NCI-H345 treated with DMSO at 0.1 percent for 48 hours (cell line): ENCODE results near the gene POLR3E.

Source experiments
- DNase-seq: peaks from one replicate; lab custom pipeline; 2025; ENCODE audit not compliant: unreplicated experiment; lab: John Stamatoyannopoulos, UW

Gene POLR3E

DNA sequence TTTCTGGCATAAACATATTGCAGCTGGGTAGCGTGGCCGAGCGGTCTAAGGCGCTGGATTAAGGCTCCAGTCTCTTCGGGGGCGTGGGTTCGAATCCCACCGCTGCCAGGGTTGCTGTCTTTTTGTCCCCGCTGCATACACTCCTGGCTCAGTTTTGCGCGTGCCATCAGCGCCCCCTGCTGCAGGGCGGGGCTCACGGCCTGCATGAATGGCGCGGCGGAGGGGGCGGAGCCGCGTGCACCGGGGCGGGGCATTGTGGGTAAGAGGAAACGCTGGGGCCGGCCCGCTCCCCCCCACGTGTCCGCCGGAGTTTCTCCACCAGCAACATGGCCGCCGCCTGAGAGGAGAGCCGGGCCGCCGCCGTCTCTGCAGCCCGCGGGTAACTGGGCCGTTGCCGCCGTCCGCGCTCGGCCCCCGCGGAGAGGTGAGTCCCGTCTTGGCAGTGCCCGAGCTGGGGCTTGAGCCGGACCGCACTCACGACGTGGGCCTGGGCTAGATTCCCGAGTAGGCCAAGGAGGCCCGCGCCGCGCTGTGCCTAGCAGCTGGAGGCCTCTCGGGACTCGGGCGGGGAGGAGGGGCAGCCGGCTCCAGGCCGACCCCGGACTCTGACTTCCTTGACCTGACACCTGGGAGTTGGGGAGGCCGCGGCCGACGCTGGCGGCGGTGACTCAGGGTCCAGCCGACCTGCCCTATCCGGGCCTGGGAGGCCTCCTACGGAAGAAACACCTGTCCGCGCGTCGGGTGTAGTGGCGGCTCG is at the start of gene POLR3E:
POLR3E (plus strand) TSS at position 296 of the 757 bp plus-strand sequence. CDS start 5,560 bp downstream, outside the sequence.
- DNase-seq, result peak; percentile 91

DNA sequence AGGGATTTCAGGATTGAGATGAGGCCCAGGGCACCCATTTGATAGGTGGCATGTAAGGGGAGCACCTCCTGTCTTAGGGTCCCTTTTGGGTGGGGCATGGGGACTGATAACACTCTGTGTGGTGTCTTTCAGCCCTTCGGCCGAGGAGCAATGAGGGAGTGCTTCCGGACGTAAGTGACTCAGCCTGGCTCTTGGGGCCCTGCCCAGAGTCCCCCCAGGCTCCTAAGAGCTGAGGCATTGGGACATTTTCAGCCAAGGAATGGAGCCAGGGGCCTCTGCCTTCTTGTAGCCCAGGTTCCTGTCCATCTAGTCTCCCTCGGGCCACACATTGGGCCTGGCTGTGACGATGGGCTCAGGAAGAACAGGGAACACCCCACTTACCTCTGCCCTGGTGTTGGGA is 46.7 kb upstream of the POLR3E start:
- DNase-seq, result no peak

GRCh38 chr16:22252317-22252716 is 44.9 kb upstream of the POLR3E start:
- DNase-seq, result no peak

DNA sequence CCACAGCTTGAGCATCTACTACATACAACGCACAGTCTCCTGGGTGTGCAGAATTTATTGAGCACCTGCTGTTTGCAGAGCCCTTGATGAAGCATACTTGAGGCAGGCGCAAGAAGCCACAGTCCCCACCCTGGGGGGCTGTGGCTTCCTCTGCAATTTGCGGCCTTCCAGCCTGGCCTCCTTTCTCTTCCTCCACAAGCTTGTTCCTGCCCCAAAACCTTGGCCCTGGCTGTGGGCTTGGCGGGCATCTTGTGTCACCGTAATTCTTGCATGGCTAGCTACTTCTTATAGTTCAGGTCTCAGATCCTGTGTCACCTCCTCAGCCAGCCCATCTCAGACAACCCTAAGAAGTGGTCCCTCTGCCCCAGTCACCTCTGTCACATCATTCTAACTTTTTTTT is 43.9 kb upstream of the POLR3E start:
- no peak for DNase-seq

DNA sequence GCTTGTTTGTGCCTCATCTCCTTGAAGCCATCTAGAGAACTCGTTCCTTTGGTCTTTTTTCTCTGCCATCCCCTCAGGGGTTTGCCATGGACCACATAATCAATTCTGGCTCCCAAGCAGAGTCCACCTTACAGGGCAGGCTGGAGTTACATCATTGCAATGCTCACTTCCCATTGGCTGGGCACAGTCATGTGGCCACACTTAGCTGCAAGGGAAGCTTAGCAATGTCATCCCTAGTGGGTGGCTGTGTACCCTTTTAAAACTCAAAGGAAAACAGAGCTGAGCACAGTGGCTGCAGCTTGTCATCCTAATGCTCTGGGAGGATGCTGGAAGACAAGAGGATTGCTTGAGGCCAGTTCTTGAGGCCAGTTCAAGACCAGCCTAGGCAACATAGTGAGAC is 41.9 kb upstream of the POLR3E start:
- no peak for DNase-seq

DNA sequence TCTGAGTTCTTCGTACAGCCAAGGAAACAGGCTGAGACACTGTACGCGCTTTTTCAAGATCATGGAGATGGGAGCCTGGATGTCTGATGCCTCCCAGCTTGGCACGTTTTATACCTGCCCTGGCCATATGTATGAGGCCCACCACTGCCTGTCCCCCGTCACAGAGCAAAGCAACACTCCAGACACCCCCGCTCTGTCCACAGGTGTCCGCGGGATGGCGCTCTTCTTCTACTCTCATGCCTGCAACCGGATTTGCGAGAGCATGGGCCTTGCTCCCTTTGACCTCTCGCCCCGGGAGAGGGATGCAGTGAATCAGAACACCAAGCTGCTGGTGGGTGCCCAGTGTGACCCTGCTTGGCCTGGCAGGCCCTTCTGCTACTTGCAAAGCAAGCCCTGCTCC is 39.8 kb upstream of the POLR3E start:
- no peak for DNase-seq

DNA sequence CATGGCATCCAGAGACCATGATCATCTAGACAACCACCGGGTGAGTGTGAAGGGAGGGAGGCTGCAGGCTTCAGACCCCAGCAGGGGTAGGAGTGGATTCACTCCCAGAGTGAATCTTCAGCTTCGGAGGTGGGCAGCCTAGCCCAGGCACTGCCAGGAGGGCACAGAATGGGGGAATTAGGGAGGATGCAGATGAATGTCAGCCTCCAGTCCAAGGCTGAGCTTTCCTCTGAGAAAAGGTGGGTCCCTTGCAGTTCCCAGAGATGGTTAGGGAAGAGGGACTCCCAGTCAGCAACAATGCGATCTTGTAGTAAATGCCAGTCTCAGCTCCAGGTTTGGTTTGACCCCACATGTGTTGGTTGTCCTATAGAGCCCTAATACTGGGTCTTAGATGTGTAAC is 36.7 kb upstream of the POLR3E start:
- DNase-seq, result no peak

GRCh38 chr16:22262460-22262859 is 34.7 kb upstream of the POLR3E start:
- DNase-seq, result no peak

- DNase-seq, result no peak
Observed at GRCh38 chr16:22264786-22265185, 32.4 kb upstream of the POLR3E start.

GRCh38 chr16:22265351-22265750 is 31.9 kb upstream of the POLR3E start:
- no peak for DNase-seq

GRCh38 chr16:22266546-22266945 is 30.7 kb upstream of the POLR3E start:
- no peak for DNase-seq

DNA sequence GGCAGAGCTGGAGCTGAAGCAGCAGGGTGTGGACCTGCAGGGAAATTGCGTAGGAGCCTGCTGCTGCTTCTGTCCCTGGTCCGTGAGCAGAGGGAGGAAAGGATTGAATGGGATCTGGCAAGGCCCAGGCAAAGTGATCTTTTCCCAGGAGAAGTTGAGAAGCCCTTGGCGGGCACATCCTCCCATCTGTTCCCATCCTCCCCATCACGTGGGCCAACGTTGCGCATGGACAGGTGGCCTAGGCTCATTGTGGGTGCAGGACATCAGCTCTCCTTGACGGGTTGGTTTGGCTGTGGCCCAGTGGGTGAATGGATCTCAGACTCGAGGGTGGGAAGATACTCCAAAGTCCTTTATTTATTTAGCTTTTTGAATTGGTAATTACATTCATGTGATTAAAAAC is 29.4 kb upstream of the POLR3E start:
- no peak for DNase-seq

GRCh38 chr16:22270525-22270924 is 26.7 kb upstream of the POLR3E start:
- DNase-seq, result no peak

- DNase-seq, result no peak
Observed at GRCh38 chr16:22272870-22273650, 24.1 kb upstream of the POLR3E start.

DNA sequence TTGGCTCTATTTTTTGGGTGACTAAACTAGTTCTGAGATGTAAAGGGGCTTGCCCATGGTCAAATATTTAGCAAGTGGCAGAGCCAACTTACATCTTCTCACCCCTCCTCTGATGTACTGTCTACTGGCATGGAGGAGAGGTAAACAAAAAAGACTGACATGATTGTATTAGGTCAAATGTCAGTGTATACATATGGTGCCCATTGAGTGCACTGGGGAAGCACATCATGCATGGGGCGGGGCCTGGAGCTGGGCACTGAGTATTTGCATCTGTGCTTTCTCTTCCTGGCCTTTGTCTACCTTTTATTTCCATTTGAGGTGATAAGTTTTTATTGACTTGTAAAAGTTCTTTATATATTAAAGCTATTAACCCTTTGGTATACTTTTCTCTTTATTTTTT is 22.3 kb upstream of the POLR3E start:
- DNase-seq, result no peak

DNA sequence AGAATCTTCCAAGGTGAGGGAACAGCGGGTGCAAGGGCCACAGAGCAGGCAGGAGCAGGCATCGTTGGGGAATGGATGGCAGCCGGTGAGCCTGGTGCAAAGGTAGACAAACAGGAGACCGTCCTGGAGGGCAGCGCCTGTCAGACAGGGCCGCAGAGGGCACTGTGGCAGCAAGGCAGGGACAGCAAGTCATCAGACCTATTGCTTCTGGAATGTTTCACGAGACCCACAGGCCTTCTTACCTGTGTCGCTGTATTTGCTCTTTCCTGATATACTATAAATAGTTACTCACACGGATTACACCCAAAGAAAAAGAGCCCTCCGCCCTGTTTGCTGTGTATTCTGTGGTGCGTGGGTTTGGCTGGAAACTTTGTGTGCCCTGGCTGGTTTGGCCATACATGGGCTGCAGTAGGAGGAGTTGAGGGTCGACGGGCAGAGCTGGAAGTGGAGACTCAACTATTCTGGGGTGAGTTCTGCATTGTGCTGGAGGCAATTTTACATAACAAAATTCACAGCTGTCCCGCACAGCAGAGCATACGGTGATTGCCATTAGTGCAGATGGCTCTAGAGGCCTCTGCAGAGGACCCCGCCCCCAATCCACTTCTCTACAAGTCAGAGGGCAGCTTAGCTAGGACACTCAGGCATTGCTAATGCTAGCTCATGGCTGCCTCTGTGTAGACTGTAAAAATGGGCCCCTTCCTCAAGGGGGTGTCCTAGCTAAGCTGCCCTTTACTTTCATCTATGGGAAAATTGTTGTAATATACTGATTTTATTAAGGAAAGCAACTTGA is 18.6 kb upstream of the POLR3E start:
- no peak for DNase-seq

DNA sequence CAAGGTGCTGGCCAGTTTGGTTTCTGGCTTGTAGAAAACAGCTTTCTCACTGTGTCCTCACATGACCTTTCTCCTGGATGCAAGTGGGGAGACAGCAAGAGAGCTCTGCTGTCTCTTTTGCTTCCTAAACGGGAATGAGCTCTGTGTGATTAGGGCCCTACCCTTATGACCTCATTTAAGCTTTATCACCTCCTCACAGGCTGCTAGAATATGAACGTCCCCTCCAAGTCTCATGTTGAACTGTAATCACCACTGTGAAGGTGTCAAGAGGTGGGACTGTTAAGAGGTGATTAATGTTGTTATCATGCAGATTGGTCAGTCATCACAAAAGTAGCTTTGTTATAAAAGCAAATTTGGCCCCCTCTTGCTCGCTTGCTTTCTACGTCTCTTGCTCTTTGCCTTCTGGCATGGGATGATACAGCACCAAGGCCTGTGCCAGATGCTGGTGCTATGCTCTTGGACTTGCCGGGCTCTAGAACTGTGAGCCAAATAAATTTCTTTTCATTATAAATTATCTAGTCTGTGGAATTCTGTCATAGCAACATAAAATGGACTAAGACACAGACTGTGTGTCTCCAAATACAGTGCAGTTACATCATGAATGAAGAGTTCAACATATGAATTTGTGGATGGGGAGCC is 14.8 kb upstream of the POLR3E start:
- no peak for DNase-seq

DNA sequence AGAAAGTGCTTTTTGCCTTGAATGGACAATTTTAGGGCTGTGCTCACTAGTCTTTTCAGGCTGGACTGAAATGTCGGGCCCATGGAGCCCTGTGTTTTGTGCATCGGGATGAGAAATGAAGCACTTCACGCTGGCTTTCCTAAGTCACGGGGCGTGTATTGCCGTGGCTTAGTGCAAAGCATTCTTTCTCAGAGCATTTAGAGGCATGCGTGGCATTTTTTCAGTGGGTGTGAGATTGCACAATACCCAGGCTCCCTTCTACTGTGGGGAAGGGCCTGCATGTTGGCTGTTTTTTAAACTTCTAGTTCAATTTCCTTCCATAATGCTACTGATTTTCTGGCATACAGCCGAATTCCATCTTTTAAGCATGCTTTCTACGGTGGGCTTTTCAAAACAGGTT is 12.6 kb upstream of the POLR3E start:
- DNase-seq, result no peak

DNA sequence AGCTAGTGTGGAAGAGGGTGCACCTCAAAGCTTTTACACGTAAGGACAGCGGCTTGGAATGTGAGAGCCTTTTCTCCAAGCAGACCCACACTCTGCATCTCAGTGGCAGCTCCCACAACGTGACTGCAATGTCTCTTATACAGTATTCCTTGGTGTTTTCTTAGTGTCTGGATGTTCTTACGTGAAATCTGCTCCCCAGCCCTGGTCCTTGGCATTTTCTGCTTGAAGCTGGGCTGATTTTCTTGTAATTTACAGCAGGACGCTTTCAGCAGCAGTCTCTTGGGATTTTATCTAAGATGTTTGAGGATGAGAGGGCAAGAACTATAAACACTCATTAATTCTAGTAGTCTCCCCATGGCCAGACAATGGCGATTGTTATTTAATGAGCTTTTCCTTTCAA is 12.1 kb upstream of the POLR3E start:
- DNase-seq, result no peak

GRCh38 chr16:22291020-22291419 is 6.2 kb upstream of the POLR3E start:
- DNase-seq, result no peak

GRCh38 chr16:22291860-22292318 is 5.3 kb upstream of the POLR3E start:
- no peak for DNase-seq
